Activated CD4-positive, alpha-beta memory T cell treated with anti-CD3 and anti-CD28 coated beads for 36 hours (primary cell): Measurements from ENCODE around the gene NPHP1. TPM values are rescaled to one million over a fixed set of nuclear protein-coding genes. Genes with fewer than 3 reads are reported as not detected.
"Not testable (repeated sequence)": the region's sequence is repeated elsewhere in the genome, so short reads cannot be mapped to it uniquely, and the experiment has no call there.

Experiments used
- CTCF ChIA-PET: fragments of 350-600 bp; sonication (Branson Sonifier 250); formaldehyde crosslinking; loops from one replicate; lab custom pipeline; 2021; ENCODE audit warnings: antibody characterized with exemption, inconsistent platforms; lab: Charles Lee
- POLR2A ChIA-PET: fragments of 350-600 bp; sonication (Branson Sonifier 250); formaldehyde crosslinking; loops from one replicate; lab custom pipeline; 2021; ENCODE audit warnings: antibody characterized with exemption; lab: Charles Lee
- DNase-seq: peaks from one replicate; pipeline ENCODE4 v3.0.0-alpha.2; 2020
- H3K27ac Mint-ChIP-seq: one replicate; pipeline ENCODE4 v1.8.0; 2021; ENCODE audit warnings: mixed read lengths
- H3K27me3 Mint-ChIP-seq: one replicate; pipeline ENCODE4 v1.8.0; 2021; ENCODE audit warnings: mixed read lengths
- H3K36me3 Mint-ChIP-seq: one replicate; pipeline ENCODE4 v1.8.0; 2021; ENCODE audit warnings: mixed read lengths
- H3K4me1 Mint-ChIP-seq: one replicate; pipeline ENCODE4 v1.8.0; 2021; ENCODE audit warnings: low read depth, mixed read lengths
- H3K4me3 Mint-ChIP-seq: one replicate; pipeline ENCODE4 v1.8.0; 2021; ENCODE audit warnings: mild to moderate bottlenecking, mixed read lengths
- H3K9me3 Mint-ChIP-seq: one replicate; pipeline ENCODE4 v1.8.0; 2021; ENCODE audit warnings: mixed read lengths
- intact Hi-C: fragments of 100-400 bp; cut with micrococcal nuclease; formaldehyde crosslinking; loops from one replicate; pipeline ENCODE4 v1.15.1; 2023
- microRNA-seq: library from miRNA; unstranded; fragments of <30 nt; microRNA quantifications from one replicate; pipeline ENCODE4 v1.2.0, GENCODE V29; 2022; ENCODE audit warnings: borderline number of aligned reads, borderline microRNAs expressed, borderline replicate concordance
- total RNA-seq, 2 experiments: library from RNA; stranded (reverse); gene quantifications; one replicate each; pipeline ENCODE4 v1.2.3, GENCODE V29; 2021

NPHP1 gene
- total RNA-seq, 2 experiments from 2014 or later: 1.9 to 2.0 TPM

- H3K27ac Mint-ChIP-seq, H3K9me3 Mint-ChIP-seq, H3K27me3 Mint-ChIP-seq, DNase-seq, intact Hi-C loops, CTCF ChIA-PET, POLR2A ChIA-PET, H3K4me3 Mint-ChIP-seq, H3K4me1 Mint-ChIP-seq, H3K36me3 Mint-ChIP-seq: not testable (repeated sequence)
Measured at GRCh38 chr2:110094884-110095534, 109.8 kb downstream of the NPHP1 start.

GRCh38 chr2:110093924-110094323 lies 110.9 kb downstream of the NPHP1 start:
- H3K4me1 Mint-ChIP-seq, intact Hi-C loops, CTCF ChIA-PET, POLR2A ChIA-PET, H3K36me3 Mint-ChIP-seq, H3K9me3 Mint-ChIP-seq, H3K27ac Mint-ChIP-seq, H3K4me3 Mint-ChIP-seq, H3K27me3 Mint-ChIP-seq, DNase-seq: not testable (repeated sequence)

GRCh38 chr2:110090164-110090563 lies 114.6 kb downstream of the NPHP1 start:
- H3K36me3 Mint-ChIP-seq, H3K4me3 Mint-ChIP-seq, H3K9me3 Mint-ChIP-seq, H3K27ac Mint-ChIP-seq, DNase-seq, POLR2A ChIA-PET, CTCF ChIA-PET, intact Hi-C loops, H3K27me3 Mint-ChIP-seq, H3K4me1 Mint-ChIP-seq: not testable (repeated sequence)

- DNase-seq, H3K27ac Mint-ChIP-seq, CTCF ChIA-PET, POLR2A ChIA-PET, H3K9me3 Mint-ChIP-seq, H3K27me3 Mint-ChIP-seq, H3K36me3 Mint-ChIP-seq, H3K4me1 Mint-ChIP-seq, H3K4me3 Mint-ChIP-seq, intact Hi-C loops: not testable (repeated sequence)
Measured at GRCh38 chr2:110083757-110084156, 121.1 kb downstream of the NPHP1 start.

- H3K27me3 Mint-ChIP-seq, CTCF ChIA-PET, intact Hi-C loops: not testable (repeated sequence)
Measured at GRCh38 chr2:110083162-110083561, 121.7 kb downstream of the NPHP1 start.

GRCh38 chr2:110078104-110078503 lies 126.7 kb downstream of the NPHP1 start:
- POLR2A ChIA-PET, H3K27ac Mint-ChIP-seq, DNase-seq, H3K27me3 Mint-ChIP-seq, H3K4me3 Mint-ChIP-seq, H3K36me3 Mint-ChIP-seq, CTCF ChIA-PET, H3K4me1 Mint-ChIP-seq, H3K9me3 Mint-ChIP-seq, intact Hi-C loops: not testable (repeated sequence)

More at GRCh38 chr2:110083162-110083561, 121.7 kb downstream of the NPHP1 start:
- H3K9me3 Mint-ChIP-seq, POLR2A ChIA-PET, H3K36me3 Mint-ChIP-seq, H3K27ac Mint-ChIP-seq, H3K4me1 Mint-ChIP-seq, DNase-seq, H3K4me3 Mint-ChIP-seq: not testable (repeated sequence)

- H3K27ac Mint-ChIP-seq, intact Hi-C loops, H3K4me1 Mint-ChIP-seq, H3K4me3 Mint-ChIP-seq, DNase-seq, CTCF ChIA-PET, POLR2A ChIA-PET, H3K36me3 Mint-ChIP-seq, H3K27me3 Mint-ChIP-seq, H3K9me3 Mint-ChIP-seq: not testable (repeated sequence)
Measured at GRCh38 chr2:110075896-110076295, 128.9 kb downstream of the NPHP1 start.

Small RNA genes within 50 kb of the gene (microRNA-seq; reads per million reads assigned to microRNA genes)
- not detected for gene MIR4436B1

Other genes starting within 250 kb of the NPHP1 start
- under 1 TPM; 0.17 to 0.31 TPM for gene MALL, start 89.2 kb downstream of the NPHP1 start, total RNA-seq
- 10 to 100 TPM; 75.9 to 78.8 TPM for gene MTLN, start 7.5 kb upstream of the NPHP1 start, total RNA-seq